Tibial artery (tissue), 4 donors: ENCODE measurements around the gene CD79B.

Experiments used
- DNase-seq, 2 donors: peaks; one replicate each; pipeline ENCODE4 v3.0.0-alpha.2; 2019
- H3K27ac ChIP-seq, 2 donors: fragments of 200-600 bp; sonication (generic) in 1 of 2; 1 replicate in 1 of 2; 2 replicates in 1 of 2; pipeline ENCODE4 v1.5.1; 2018 to 2019; ENCODE audit warnings: mild to moderate bottlenecking in 1 of 2
- H3K27me3 ChIP-seq, 2 donors: fragments of 200-600 bp; sonication (generic) in 1 of 2; one replicate each; pipeline versions ENCODE4 v1.5.1 to v1.6.0; 2016 to 2019
- H3K36me3 ChIP-seq, 3 donors: fragments of 200-600 bp; sonication (generic) in 2 of 3; one replicate each; pipeline ENCODE4 v1.5.1; 2016 to 2019; ENCODE audit warnings: mild to moderate bottlenecking in 2 of 3
- H3K4me1 ChIP-seq, 4 donors: fragments of 200-600 bp; sonication (generic) in 2 of 4; 1 replicate in 3 of 4; 2 replicates in 1 of 4; pipeline ENCODE4 v1.5.1; 2016 to 2019
- H3K4me3 ChIP-seq, 2 donors: fragments of 200-600 bp; sonication (generic) in 1 of 2; 1 replicate in 1 of 2; 2 replicates in 1 of 2; pipeline ENCODE4 v1.5.1; 2018 to 2019; ENCODE audit warnings: mild to moderate bottlenecking in 2 of 2
- H3K9me3 ChIP-seq, 3 donors: fragments of 200-600 bp; sonication (generic) in 1 of 3; one replicate each; pipeline ENCODE4 v1.5.1; 2016 to 2019
- intact Hi-C: fragments of 100-400 bp; cut with DNase I; formaldehyde crosslinking; loops from one replicate; pipeline ENCODE4 v1.15.0; 2023; ENCODE audit warnings: low total_unique reads
- TF ChIP-seq, protein P1 (sequence below), 2 experiments: fragments of 200-600 bp in 1 of 2; fragments of 450-650 bp in 1 of 2; IDR thresholded peaks; one replicate each; pipeline ENCODE4 v1.5.1; 2017 to 2019; ENCODE audit warnings: antibody characterized with exemption in 2 of 2, mild to moderate bottlenecking in 1 of 2, moderate library complexity in 1 of 2

CD79B gene

DNA sequence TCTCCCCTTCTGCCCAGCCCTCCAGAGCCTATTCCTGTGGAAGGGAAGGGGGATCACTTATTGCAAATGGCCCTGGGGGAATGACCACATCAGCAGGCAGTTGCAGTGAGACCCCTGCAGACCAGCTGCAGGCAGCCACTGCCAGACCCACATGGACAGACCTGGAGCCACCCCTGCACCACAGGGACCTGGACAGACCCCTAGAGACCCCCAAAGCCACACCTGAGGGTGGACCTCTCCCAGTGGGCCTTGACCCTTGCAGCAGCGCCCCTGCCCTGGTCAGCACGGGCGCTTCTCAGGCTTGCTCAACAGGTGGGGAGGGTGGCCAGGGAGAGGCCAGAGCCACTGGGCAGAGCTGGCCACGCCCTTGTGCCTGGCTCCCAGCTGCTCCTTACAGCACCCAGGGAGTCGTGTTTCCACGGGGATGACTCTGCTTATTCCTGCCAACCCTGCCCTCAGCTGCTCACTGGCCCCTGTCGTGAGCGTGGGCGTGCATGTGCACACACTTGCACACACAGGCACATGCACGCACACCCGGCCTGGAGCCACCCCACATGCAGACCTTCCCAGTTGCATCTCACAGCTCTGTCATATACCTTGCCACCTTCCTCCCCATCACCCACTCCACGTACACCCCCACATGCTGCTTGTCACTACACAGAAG, 41.9 kb upstream of the CD79B start:
- H3K27me3 ChIP-seq = peaks cover 0 to 11% of the 10 kb centered on the region in 2 donors
- H3K9me3 ChIP-seq = no peaks in the 10 kb centered on the region
- no peak overlapping the region for H3K4me3 ChIP-seq
- no peaks in the 10 kb centered on the region for H3K36me3 ChIP-seq
- intact Hi-C loops = no loop called here
- peak in 1 of 2 donors; percentile 63 for DNase-seq
- peaks cover 0 to 9% (median 0%) of the 10 kb centered on the region in 4 donors for H3K4me1 ChIP-seq
- TF ChIP-seq, protein P1, sequence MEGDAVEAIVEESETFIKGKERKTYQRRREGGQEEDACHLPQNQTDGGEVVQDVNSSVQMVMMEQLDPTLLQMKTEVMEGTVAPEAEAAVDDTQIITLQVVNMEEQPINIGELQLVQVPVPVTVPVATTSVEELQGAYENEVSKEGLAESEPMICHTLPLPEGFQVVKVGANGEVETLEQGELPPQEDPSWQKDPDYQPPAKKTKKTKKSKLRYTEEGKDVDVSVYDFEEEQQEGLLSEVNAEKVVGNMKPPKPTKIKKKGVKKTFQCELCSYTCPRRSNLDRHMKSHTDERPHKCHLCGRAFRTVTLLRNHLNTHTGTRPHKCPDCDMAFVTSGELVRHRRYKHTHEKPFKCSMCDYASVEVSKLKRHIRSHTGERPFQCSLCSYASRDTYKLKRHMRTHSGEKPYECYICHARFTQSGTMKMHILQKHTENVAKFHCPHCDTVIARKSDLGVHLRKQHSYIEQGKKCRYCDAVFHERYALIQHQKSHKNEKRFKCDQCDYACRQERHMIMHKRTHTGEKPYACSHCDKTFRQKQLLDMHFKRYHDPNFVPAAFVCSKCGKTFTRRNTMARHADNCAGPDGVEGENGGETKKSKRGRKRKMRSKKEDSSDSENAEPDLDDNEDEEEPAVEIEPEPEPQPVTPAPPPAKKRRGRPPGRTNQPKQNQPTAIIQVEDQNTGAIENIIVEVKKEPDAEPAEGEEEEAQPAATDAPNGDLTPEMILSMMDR (IDR thresholded peaks at IDR 0.05) = no peak
- H3K27ac ChIP-seq = no peak overlapping the region

GRCh38 chr17:63973247-63973646, 41.1 kb upstream of the CD79B start:
- Histone ChIP-seq H3K27me3 (peaks cover 0 to 11% of the 10 kb centered on the region in 2 donors), H3K36me3 (no peaks in the 10 kb centered on the region), H3K9me3 (no peaks in the 10 kb centered on the region), H3K4me1 (peaks cover 0 to 9% (median 0%) of the 10 kb centered on the region in 4 donors), H3K4me3 (no peak overlapping the region), H3K27ac (no peak overlapping the region)
- DNase-seq = no peak
- TF ChIP-seq, protein P1 (IDR thresholded peaks at IDR 0.05) = no peak
- intact Hi-C loops = no loop called here

DNA sequence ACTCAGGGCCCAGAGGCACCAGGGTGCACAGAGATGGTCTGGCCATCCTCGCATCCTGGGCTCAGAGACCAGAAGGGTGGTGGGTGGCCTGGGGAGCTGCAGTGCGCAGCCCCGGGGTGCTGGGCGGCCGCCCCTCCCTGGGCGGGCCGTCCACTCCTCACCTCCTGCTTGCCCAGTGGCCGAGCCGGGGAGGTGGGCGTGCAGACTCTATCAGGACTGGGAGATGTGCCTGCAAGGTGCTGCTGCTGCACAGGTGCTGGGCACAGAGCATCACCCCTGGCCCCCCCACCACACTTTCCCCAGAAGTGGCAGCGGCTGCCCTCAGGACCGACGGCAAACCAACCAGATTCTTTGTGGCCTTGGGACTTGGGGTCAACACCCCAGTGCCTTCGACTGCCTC, 40.7 kb upstream of the CD79B start, which contains the start of gene SCN4A:
Gene SCN4A (minus strand): TSS at position 123 of the 400 bp plus-strand sequence. CDS start 77 bp downstream, at position 46.
- DNase-seq = no peak
- H3K36me3 ChIP-seq = no peaks in the 10 kb centered on the region
- intact Hi-C loops = no loop called here
- peaks cover 0 to 9% (median 0%) of the 10 kb centered on the region in 4 donors for H3K4me1 ChIP-seq
- no peaks in the 10 kb centered on the region for H3K9me3 ChIP-seq
- TF ChIP-seq, protein P1 (IDR thresholded peaks at IDR 0.05) = no peak
- no peak within 1 kb of the TSS for H3K4me3 ChIP-seq
- H3K27me3 ChIP-seq = peaks cover 0 to 11% of the 10 kb centered on the region in 2 donors
- H3K27ac ChIP-seq = no peak within 1 kb of the TSS

GRCh38 chr17:63969278-63969677, 37.1 kb upstream of the CD79B start:
- Histone ChIP-seq H3K4me1 (peaks cover 0 to 3% (median 0%) of the 10 kb centered on the region in 4 donors), H3K4me3 (no peak overlapping the region), H3K27ac (no peak overlapping the region), H3K36me3 (no peaks in the 10 kb centered on the region), H3K27me3 (peaks cover 0 to 2% of the 10 kb centered on the region in 2 donors), H3K9me3 (no peaks in the 10 kb centered on the region)
- intact Hi-C loops = no loop called here
- DNase-seq = no peak
- TF ChIP-seq, protein P1 (IDR thresholded peaks at IDR 0.05) = no peak

DNA sequence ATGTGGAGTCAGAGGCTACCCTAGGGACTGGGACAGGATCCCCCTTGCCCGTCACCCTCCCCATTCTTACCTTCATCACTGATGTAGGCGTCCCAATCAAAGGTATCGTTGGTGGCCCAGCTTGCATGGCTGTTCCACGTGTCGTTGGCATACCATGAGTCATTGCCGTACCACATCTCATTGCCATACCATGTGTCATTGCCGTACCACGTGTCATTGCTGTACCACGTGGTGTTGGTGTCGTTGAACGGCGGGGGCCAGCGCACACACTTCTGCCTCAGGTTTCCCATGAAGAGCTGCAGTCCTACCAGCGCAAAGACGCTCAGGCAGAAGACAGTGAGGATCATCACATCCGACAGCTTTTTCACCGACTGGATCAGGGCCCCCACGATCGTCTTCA, 35.8 kb upstream of the CD79B start:
- peaks cover 0 to 2% of the 10 kb centered on the region in 2 donors for H3K27me3 ChIP-seq
- no peaks in the 10 kb centered on the region for H3K36me3 ChIP-seq
- H3K9me3 ChIP-seq = no peaks in the 10 kb centered on the region
- TF ChIP-seq, protein P1 (IDR thresholded peaks at IDR 0.05) = no peak
- H3K4me3 ChIP-seq = no peak overlapping the region
- H3K27ac ChIP-seq = no peak overlapping the region
- DNase-seq = no peak
- intact Hi-C loops = no loop called here
- no peaks in the 10 kb centered on the region for H3K4me1 ChIP-seq
